ENCODE results near the gene YBX2.

DNA sequence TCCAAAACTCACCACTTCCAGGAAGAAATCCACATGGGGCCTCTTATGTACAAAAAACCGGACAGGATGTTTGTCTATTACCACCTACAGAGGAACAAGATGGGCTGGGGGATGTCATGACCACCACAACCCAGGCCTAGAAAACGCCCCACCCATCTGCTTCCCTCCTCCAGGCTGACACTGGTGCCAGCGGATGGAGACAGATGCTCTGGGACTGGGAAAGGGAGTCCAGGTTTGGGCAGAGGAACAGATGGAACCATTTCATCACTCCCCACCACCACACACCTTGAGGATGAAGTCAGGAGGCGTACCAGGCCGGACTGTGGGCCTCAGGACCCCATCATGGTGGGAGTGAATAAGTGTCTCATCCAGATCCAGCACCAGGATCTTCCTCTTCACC, 47.7 kb downstream of the YBX2 start:
- no peak for TF ChIP-seq POLR2AphosphoS5 (IDR thresholded peaks at IDR 0.05)
- TF ChIP-seq, protein P1, sequence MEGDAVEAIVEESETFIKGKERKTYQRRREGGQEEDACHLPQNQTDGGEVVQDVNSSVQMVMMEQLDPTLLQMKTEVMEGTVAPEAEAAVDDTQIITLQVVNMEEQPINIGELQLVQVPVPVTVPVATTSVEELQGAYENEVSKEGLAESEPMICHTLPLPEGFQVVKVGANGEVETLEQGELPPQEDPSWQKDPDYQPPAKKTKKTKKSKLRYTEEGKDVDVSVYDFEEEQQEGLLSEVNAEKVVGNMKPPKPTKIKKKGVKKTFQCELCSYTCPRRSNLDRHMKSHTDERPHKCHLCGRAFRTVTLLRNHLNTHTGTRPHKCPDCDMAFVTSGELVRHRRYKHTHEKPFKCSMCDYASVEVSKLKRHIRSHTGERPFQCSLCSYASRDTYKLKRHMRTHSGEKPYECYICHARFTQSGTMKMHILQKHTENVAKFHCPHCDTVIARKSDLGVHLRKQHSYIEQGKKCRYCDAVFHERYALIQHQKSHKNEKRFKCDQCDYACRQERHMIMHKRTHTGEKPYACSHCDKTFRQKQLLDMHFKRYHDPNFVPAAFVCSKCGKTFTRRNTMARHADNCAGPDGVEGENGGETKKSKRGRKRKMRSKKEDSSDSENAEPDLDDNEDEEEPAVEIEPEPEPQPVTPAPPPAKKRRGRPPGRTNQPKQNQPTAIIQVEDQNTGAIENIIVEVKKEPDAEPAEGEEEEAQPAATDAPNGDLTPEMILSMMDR (IDR thresholded peaks at IDR 0.05) = no peak
- TF ChIP-seq POLR2A (IDR thresholded peaks at IDR 0.05) = no peak
- no peak for TF ChIP-seq EP300 (IDR thresholded peaks at IDR 0.05)
